Measurements from ENCODE around the gene BRD8.

- TF ChIP-seq CTCF (IDR thresholded peaks at IDR 0.05; ENCODE audit: borderline replicate concordance, extremely low read depth, low read length, poor library complexity, severe bottlenecking) (no peak), EZH2 (IDR thresholded peaks at IDR 0.05; ENCODE audit: borderline replicate concordance, low read depth, low read length, severe bottlenecking) (no peak)
Observed at GRCh38 chr5:138091685-138092084, 86.7 kb downstream of the BRD8 start.
